ENCODE results near the gene GOLGA6L26. TPM values are rescaled to one million over a fixed set of nuclear protein-coding genes. Genes with fewer than 3 reads are reported as not detected.
A peak's percentile ranks its signal among the peaks of the same experiment; 100 is the strongest.
"Not testable (repeated sequence)": the region's sequence is repeated elsewhere in the genome, so short reads cannot be mapped to it uniquely, and the experiment has no call there.

Gene GOLGA6L26
- total RNA-seq, 2 donors from 2014 or later = not detected

DNA sequence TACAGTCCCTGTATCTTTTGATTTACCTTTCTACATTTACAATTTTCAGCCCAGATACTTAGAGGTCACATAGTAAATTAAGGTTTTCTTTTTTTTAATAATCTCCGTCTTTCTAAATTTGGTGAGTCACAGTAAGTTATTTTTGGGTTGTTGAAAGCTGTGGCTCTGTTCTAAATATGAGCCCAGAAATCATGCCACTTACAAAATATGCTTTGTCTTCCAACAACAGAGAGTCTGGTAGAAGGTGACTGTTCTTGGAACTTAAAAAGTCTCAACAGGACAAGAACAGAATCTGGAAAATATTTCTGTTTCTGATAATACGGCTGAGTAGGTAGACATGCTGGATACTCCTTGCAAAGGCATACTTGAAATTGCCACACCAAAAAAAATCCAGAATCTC is 36.6 kb upstream of the GOLGA6L26 start:
- no peaks in the 10 kb centered on the region for H3K36me3 ChIP-seq
- no peaks in the 10 kb centered on the region for H3K9me3 ChIP-seq
- H3K27me3 ChIP-seq = no peaks in the 10 kb centered on the region
- H3K9ac ChIP-seq (ENCODE audit: low read depth in 2 of 2, low read length in 2 of 2) = no peak overlapping the region
- H3K27ac ChIP-seq = no peak overlapping the region
- H3K4me3 ChIP-seq = no peak overlapping the region
- TF ChIP-seq CTCF (IDR thresholded peaks at IDR 0.05) = no peak
- DNase-seq = no peak
- intact Hi-C loops (cut with DNase I) = no loop called here
- no peaks in the 10 kb centered on the region for H3K4me1 ChIP-seq

DNA sequence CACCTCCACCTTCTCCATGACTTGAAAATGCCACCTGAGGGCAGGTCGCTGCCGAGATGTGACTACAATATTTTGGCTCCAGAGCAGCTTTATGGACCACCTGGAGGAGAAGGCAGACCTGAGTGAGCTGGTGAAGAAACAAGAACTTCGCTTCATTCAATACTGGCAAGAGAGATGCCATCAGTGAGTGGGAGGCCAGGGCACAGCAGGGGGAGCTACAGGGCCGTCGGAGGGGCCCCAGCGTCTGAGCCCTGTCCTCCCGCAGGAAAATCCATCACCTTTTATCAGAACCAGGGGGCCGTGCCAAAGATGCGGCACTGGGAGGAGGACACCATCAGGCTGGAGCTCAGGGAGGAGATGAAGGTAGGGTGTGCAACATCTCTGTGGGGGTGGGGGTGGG is 30.3 kb upstream of the GOLGA6L26 start:
- H3K9me3 ChIP-seq; H3K9ac ChIP-seq (ENCODE audit: low read depth in 2 of 2, low read length in 2 of 2); intact Hi-C loops (cut with DNase I); H3K4me3 ChIP-seq; H3K4me1 ChIP-seq; DNase-seq; H3K27me3 ChIP-seq; H3K36me3 ChIP-seq; H3K27ac ChIP-seq: not testable (repeated sequence)

GRCh38 chr15:23362622-23363021 is 28.6 kb upstream of the GOLGA6L26 start:
- H3K4me3 ChIP-seq; H3K27ac ChIP-seq; DNase-seq; H3K9ac ChIP-seq (ENCODE audit: low read depth in 2 of 2, low read length in 2 of 2); intact Hi-C loops (cut with DNase I); H3K27me3 ChIP-seq; H3K9me3 ChIP-seq; H3K36me3 ChIP-seq; H3K4me1 ChIP-seq: not testable (repeated sequence)

DNA sequence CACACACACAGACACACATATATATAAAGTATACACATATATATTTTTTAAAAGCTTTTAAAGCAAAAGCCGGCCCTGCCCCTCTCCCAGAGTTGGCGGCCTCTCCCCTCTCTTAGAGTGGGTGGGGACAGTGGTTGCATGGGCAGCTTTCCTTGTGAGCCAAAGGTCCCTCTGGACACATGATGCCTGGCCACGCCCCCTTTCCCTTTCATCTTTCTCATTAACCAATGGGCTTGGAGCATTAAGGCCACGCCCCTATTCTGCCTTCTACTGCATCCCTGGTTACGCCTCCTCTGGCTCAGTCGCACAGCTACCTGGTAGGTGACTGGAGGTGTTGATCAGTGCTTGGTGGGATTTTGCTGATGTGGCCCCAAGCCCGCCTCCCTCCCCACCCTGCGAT is 20.5 kb upstream of the GOLGA6L26 start, which contains the start of gene GOLGA8S:
GOLGA8S (plus strand) TSS at position 301 of the 400 bp plus-strand sequence; CDS start at position 363, 62 bp downstream.
- H3K9ac ChIP-seq (ENCODE audit: low read depth in 2 of 2, low read length in 2 of 2); intact Hi-C loops (cut with DNase I); H3K27ac ChIP-seq: not testable (repeated sequence)

DNA sequence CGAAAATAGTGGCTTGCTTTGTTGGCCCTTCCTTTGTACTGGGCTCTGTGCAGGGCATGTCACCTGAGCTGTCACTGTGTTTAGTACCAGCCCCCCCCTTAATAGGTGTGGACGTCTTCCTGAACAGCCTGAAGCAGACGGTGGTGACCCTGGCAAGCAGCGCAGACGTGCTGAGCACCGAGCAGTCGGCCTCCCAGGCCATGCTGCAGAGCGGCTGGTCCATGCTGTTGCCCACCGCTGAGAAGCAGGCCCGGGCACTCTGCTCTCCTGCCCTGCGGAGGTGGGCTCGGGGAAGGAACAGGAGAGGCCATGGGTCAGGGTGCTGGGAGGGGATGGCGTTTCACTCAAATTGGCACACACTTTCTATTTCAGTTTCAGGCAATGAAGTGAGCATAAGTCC is 22.8 kb downstream of the GOLGA6L26 start:
- H3K27ac ChIP-seq; H3K4me1 ChIP-seq; H3K27me3 ChIP-seq; H3K36me3 ChIP-seq; intact Hi-C loops (cut with DNase I); H3K4me3 ChIP-seq; H3K9ac ChIP-seq (ENCODE audit: low read depth in 2 of 2, low read length in 2 of 2); H3K9me3 ChIP-seq: not testable (repeated sequence)
- DNase-seq = peak; percentile 14

More for the DNA sequence above, 20.5 kb upstream of the GOLGA6L26 start, which contains the start of gene GOLGA8S:
- DNase-seq, H3K4me3 ChIP-seq, H3K36me3 ChIP-seq, H3K9me3 ChIP-seq, H3K4me1 ChIP-seq, H3K27me3 ChIP-seq: not testable (repeated sequence)

- H3K27me3 ChIP-seq; H3K36me3 ChIP-seq; H3K27ac ChIP-seq; H3K4me3 ChIP-seq; intact Hi-C loops (cut with DNase I); H3K4me1 ChIP-seq; H3K9ac ChIP-seq (ENCODE audit: low read depth in 2 of 2, low read length in 2 of 2); H3K9me3 ChIP-seq: not testable (repeated sequence)
- DNase-seq = peak; percentile 38
These were observed 28.1 kb downstream of the GOLGA6L26 start for GRCh38 chr15:23305921-23306320.

DNA sequence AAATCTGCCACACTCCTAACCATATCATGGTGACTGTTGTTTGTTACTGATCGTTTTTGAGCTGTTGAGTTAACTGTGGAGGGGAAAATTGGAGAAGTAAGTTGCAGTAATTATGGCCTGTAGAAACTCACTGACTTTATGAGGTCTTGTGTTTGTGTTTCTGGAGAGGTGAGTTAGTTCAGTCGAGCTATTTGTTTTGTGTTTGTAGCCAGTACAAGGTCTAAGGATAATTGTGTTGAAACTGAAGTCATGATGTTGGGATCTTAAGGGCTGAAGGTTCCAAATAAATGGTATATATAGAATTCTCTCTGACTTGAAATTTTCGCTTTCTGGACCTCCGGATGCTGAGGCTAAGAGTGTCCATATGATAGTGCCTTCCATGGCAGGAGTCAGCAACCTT is 29.2 kb downstream of the GOLGA6L26 start:
- H3K27me3 ChIP-seq; H3K9ac ChIP-seq (ENCODE audit: low read depth in 2 of 2, low read length in 2 of 2); intact Hi-C loops (cut with DNase I); H3K36me3 ChIP-seq; H3K9me3 ChIP-seq; H3K4me1 ChIP-seq: not testable (repeated sequence)
- peak overlapping the region; percentile 40 for H3K27ac ChIP-seq
- DNase-seq = peak; percentile 17
- peak overlapping the region; percentile 32 for H3K4me3 ChIP-seq

- H3K36me3 ChIP-seq; H3K9me3 ChIP-seq; H3K4me1 ChIP-seq; intact Hi-C loops (cut with DNase I); H3K27me3 ChIP-seq; H3K9ac ChIP-seq (ENCODE audit: low read depth in 2 of 2, low read length in 2 of 2): not testable (repeated sequence)
- peak; percentile 50 for DNase-seq
- Histone ChIP-seq H3K27ac (peak overlapping the region; percentile 40), H3K4me3 (peak overlapping the region; percentile 32)
These were observed 29.7 kb downstream of the GOLGA6L26 start for GRCh38 chr15:23304267-23304666.

DNA sequence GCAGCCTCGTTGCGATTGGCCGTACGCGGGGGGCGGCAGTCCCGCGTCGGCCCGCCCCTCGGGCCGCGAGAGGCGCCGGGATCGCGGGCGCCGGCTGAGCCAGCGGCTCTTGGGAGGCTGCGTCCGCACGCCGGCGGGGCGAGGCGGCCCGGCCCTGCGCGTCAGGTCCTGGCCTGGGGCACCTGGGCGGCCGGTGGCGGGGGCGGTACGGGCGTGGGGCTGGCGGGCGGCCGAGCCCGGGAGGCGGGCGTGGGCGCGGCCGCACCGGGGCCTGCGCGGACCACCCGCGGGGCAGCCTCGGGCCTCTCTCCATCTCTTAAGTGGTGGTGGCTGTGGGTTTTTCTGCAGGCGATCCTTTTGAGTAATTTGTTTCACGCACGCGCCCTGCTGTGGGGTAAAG is 30.3 kb downstream of the GOLGA6L26 start:
- H3K27ac ChIP-seq; H3K4me1 ChIP-seq; H3K27me3 ChIP-seq; intact Hi-C loops (cut with DNase I); H3K36me3 ChIP-seq; H3K9me3 ChIP-seq; H3K9ac ChIP-seq (ENCODE audit: low read depth in 2 of 2, low read length in 2 of 2): not testable (repeated sequence)
- peak; percentile 78 for DNase-seq
- peak overlapping the region; percentile 32 for H3K4me3 ChIP-seq

- H3K9me3 ChIP-seq; intact Hi-C loops (cut with DNase I); H3K27ac ChIP-seq; H3K9ac ChIP-seq (ENCODE audit: low read depth in 2 of 2, low read length in 2 of 2); H3K27me3 ChIP-seq; H3K36me3 ChIP-seq; DNase-seq; H3K4me1 ChIP-seq: not testable (repeated sequence)
- peak overlapping the region; percentile 9 for H3K4me3 ChIP-seq
These were observed 30.8 kb downstream of the GOLGA6L26 start for GRCh38 chr15:23303246-23303645.

Other genes starting within 250 kb of the GOLGA6L26 start
- gene GOLGA6L1, start 197.4 kb downstream of the GOLGA6L26 start, total RNA-seq = not detected
- gene GOLGA8S, start 20.6 kb upstream of the GOLGA6L26 start, total RNA-seq = under 1 TPM in 1 of 2 donors, not detected in 1; 0.08 TPM
- gene GOLGA6L2, start 113.0 kb upstream of the GOLGA6L26 start, total RNA-seq = not detected
- 1 to 10 TPM in 1 of 2 donors, not detected in 1; 1.0 TPM for gene MKRN3, start 231.5 kb upstream of the GOLGA6L26 start, total RNA-seq